HG02938 (cell line): Measurements from ENCODE around the gene PRKCA.
"Not testable (repeated sequence)": the region's sequence is repeated elsewhere in the genome, so short reads cannot be mapped to it uniquely, and the experiment has no call there.

Experiments used
- ATAC-seq: cut with Tn5 transposase; IDR thresholded peaks from one replicate; pipeline ENCODE4 v1.9.1; 2021; ENCODE audit warnings: mild to moderate bottlenecking, moderate library complexity; ENCODE audit not compliant: unreplicated experiment

The PRKCA gene

GRCh38 chr17:66287911-66288310, 14.5 kb upstream of the PRKCA start:
- ATAC-seq, result no peak

- no peak for ATAC-seq
Measured at GRCh38 chr17:66290101-66290722, 12.2 kb upstream of the PRKCA start.

GRCh38 chr17:66292353-66292752, 10.1 kb upstream of the PRKCA start:
- no peak for ATAC-seq

GRCh38 chr17:66296289-66296725, 6.1 kb upstream of the PRKCA start:
- ATAC-seq, result no peak

GRCh38 chr17:66297443-66297842, 5.0 kb upstream of the PRKCA start:
- ATAC-seq, result not testable (repeated sequence)

- ATAC-seq, result no peak
Measured at GRCh38 chr17:66299711-66300110, 2.7 kb upstream of the PRKCA start.

GRCh38 chr17:66300956-66301355, 1.5 kb upstream of the PRKCA start:
- ATAC-seq, result no peak

- no peak for ATAC-seq
Measured at GRCh38 chr17:66301367-66301863, 998 bp upstream of the PRKCA start.

GRCh38 chr17:66302761-66303626, 581 bp downstream of the PRKCA start:
- peak; percentile 37 for ATAC-seq

GRCh38 chr17:66304304-66305174, 2.1 kb downstream of the PRKCA start:
- no peak for ATAC-seq

GRCh38 chr17:66306446-66306845, 4.0 kb downstream of the PRKCA start:
- no peak for ATAC-seq

- no peak for ATAC-seq
Measured at GRCh38 chr17:66307257-66307656, 4.8 kb downstream of the PRKCA start.

- no peak for ATAC-seq
Measured at GRCh38 chr17:66308856-66309255, 6.4 kb downstream of the PRKCA start.

- no peak for ATAC-seq
Measured at GRCh38 chr17:66309793-66310192, 7.4 kb downstream of the PRKCA start.

- no peak for ATAC-seq
Measured at GRCh38 chr17:66310528-66311148, 8.2 kb downstream of the PRKCA start.

GRCh38 chr17:66312912-66313311, 10.5 kb downstream of the PRKCA start:
- ATAC-seq, result no peak

- ATAC-seq, result no peak
Measured at GRCh38 chr17:66313325-66313724, 10.9 kb downstream of the PRKCA start.

GRCh38 chr17:66313995-66314659, 11.7 kb downstream of the PRKCA start:
- ATAC-seq, result no peak

- no peak for ATAC-seq
Measured at GRCh38 chr17:66317629-66318028, 15.2 kb downstream of the PRKCA start.

GRCh38 chr17:66319226-66319625, 16.8 kb downstream of the PRKCA start:
- no peak for ATAC-seq
